HepG2 (cell line): Measurements from ENCODE around the gene WDR35. TPM values are rescaled to one million over a fixed set of nuclear protein-coding genes. Genes with fewer than 3 reads are reported as not detected.
A peak's percentile ranks its signal among the peaks of the same experiment; 100 is the strongest.

ENCODE experiments used
- ARID5B ChIP-seq: IDR thresholded peaks from 2 replicates; pipeline ENCODE4 v1.4.0; 2020; ENCODE audit warnings: mild to moderate bottlenecking, missing genetic modification reagents
- ATF1 ChIP-seq: IDR thresholded peaks from 2 replicates; pipeline ENCODE4 v1.6.1; 2016; ENCODE audit warnings: mild to moderate bottlenecking, control low read depth
- EP300 ChIP-seq, 3 experiments: sonication (generic) in 1 of 3; formaldehyde crosslinking in 1 of 3; IDR thresholded peaks; 2 replicates each; pipeline versions ENCODE4 v1.5.1 to v1.6.1; 2011 to 2020; ENCODE audit warnings: low read depth in 2 of 3, low read length in 2 of 3, borderline replicate concordance in 1 of 3, improper control_type of control experiment in 1 of 3, mild to moderate bottlenecking in 1 of 3, missing genetic modification reagents in 1 of 3, moderate library complexity in 1 of 3
- RARA ChIP-seq: IDR thresholded peaks from 2 replicates; pipeline ENCODE4 v1.6.1; 2016; ENCODE audit warnings: missing genetic modification reagents, missing compliant biosample characterization
- RFX5 ChIP-seq: IDR thresholded peaks from 2 replicates; pipeline ENCODE4 v1.6.1; 2011; ENCODE audit warnings: low read depth, low read length, improper control_type of control experiment
- TEAD3 ChIP-seq: optimal IDR thresholded peaks from 2 replicates; pipeline ENCODE3; 2016; ENCODE audit warnings: borderline replicate concordance
- ZGPAT ChIP-seq: IDR thresholded peaks from 2 replicates; pipeline ENCODE4 v1.6.1; 2016; ENCODE audit warnings: mild to moderate bottlenecking
- ZNF687 ChIP-seq: sonication (generic); formaldehyde crosslinking; IDR thresholded peaks from 2 replicates; pipeline ENCODE4 v1.5.1; 2020; ENCODE audit warnings: mild to moderate bottlenecking, missing genetic modification reagents, moderate library complexity
- ZSCAN31 ChIP-seq: sonication (generic); formaldehyde crosslinking; IDR thresholded peaks from 2 replicates; pipeline ENCODE4 v1.5.0; 2020; ENCODE audit warnings: low read depth, mild to moderate bottlenecking, missing genetic modification reagents
- polyA plus RNA-seq, 8 experiments: library from polyadenylated mRNA; depleted of rRNA in 3 of 8; stranded (reverse) in 7 of 8; unstranded in 1 of 8; fragments of >200 nt; fragmentation: Illumina TruSeq in 4 of 8; extraction: Trizol in 4 of 8; gene quantifications; 2 replicates each; pipeline versions ENCODE4 v1.2.1 to v1.2.3, GENCODE V29; 2011 to 2016; ENCODE audit warnings: low read depth in 4 of 8, missing spikeins in 1 of 8, mixed read lengths in 1 of 8; ENCODE audit not compliant: insufficient read depth in 1 of 8
- total RNA-seq, 5 experiments: library from RNA; depleted of rRNA; stranded (reverse); fragments of >200 nt; fragmentation: Illumina TruSeq; extraction: Trizol; gene quantifications; 2 replicates each; pipeline ENCODE4 v1.2.3, GENCODE V29; 2016; ENCODE audit warnings: low read depth in 1 of 5

Gene WDR35
- total and polyA plus RNA-seq, 2 of the 13 experiments (the other 11 are each of a cell fraction or from before 2014, with no cell fraction given) = 11.1 to 19.6 TPM

GRCh38 chr2:19933351-19933981 is 56.4 kb downstream of the WDR35 start (continued):
- TF ChIP-seq ARID5B (CRISPR knock-in tag) = peak; percentile 73
- TF ChIP-seq ZGPAT (CRISPR knock-in tag) = peak; percentile 24; the same call in 1 of the 2 replicates
- TF ChIP-seq RFX5 = no peak
- no peak for TF ChIP-seq ZNF687
- TF ChIP-seq ATF1 = 0 out of 2 replicates have a peak, but pooled peaks have one; percentile 30
- 0 out of 2 replicates have a peak, but pooled peaks have one; percentile 37 for TF ChIP-seq ZSCAN31 (CRISPR knock-in tag)
- peak in 1 of 2 experiments; percentile 25; a peak in 1 of 4 replicates for TF ChIP-seq EP300 (IDR thresholded peaks at IDR 0.05; ENCODE audit: low read depth in 2 of 2, low read length in 2 of 2)
- TF ChIP-seq EP300 (CRISPR knock-in tag; IDR thresholded peaks at IDR 0.05; ENCODE audit: borderline replicate concordance) = no peak
- no peak for TF ChIP-seq RARA (CRISPR knock-in tag)
- peak; percentile 90 for TF ChIP-seq TEAD3 (CRISPR knock-in tag)
- TF ChIP-seq, all 625 proteins: peak for 16
